ENCODE measurements around the gene ABHD3.
"Not testable (repeated sequence)": the region's sequence is repeated elsewhere in the genome, so short reads cannot be mapped to it uniquely, and the experiment has no call there.

- not testable (repeated sequence) for TF ChIP-seq CTCF, POLR2A (IDR thresholded peaks at IDR 0.05)
Measured at GRCh38 chr18:21675354-21675753, 29.2 kb downstream of the ABHD3 start.
